ENCODE data around the gene SUSD1. TPM values are rescaled to one million over a fixed set of nuclear protein-coding genes. Genes with fewer than 3 reads are reported as not detected.

Gene SUSD1
- total RNA-seq, 2 donors from 2014 or later: 13.1 to 24.0 TPM

DNA sequence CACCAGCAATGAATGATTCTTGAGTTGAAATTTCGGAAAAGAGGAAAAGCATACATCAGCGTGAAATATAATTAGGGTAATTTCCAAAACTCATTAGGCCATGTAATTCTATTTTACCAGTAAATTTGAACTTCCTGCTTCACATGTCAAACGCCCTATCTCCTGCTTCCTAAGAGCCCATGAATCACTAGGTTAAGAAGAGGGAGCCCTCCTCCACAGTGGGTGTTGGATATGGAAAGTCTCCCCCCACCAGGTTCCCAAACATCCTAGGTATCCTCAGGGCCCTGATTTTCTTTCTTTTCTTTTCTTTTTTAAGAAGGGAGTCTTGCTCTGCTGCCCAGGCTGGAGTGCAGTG lies 115.2 kb downstream of the SUSD1 start:
- no peaks in the 10 kb centered on the region for H3K27me3 ChIP-seq (replicated peaks; ENCODE audit: insufficient read depth)
- H3K9me3 ChIP-seq: no peaks in the 10 kb centered on the region
- peak overlapping the region in 1 of 2 donors; percentile 69 for H3K27ac ChIP-seq
- TF ChIP-seq, protein P1, sequence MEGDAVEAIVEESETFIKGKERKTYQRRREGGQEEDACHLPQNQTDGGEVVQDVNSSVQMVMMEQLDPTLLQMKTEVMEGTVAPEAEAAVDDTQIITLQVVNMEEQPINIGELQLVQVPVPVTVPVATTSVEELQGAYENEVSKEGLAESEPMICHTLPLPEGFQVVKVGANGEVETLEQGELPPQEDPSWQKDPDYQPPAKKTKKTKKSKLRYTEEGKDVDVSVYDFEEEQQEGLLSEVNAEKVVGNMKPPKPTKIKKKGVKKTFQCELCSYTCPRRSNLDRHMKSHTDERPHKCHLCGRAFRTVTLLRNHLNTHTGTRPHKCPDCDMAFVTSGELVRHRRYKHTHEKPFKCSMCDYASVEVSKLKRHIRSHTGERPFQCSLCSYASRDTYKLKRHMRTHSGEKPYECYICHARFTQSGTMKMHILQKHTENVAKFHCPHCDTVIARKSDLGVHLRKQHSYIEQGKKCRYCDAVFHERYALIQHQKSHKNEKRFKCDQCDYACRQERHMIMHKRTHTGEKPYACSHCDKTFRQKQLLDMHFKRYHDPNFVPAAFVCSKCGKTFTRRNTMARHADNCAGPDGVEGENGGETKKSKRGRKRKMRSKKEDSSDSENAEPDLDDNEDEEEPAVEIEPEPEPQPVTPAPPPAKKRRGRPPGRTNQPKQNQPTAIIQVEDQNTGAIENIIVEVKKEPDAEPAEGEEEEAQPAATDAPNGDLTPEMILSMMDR (IDR thresholded peaks at IDR 0.05): no peak
- DNase-seq (ENCODE audit: low spot score) (no peak), ATAC-seq (ENCODE audit: insufficient number of reproducible peaks, low FRiP score, low read depth) (no peak)
- H3K4me3 ChIP-seq: no peak overlapping the region
- no peaks in the 10 kb centered on the region for H3K36me3 ChIP-seq
- peaks cover 14 to 24% of the 10 kb centered on the region in 2 donors for H3K4me1 ChIP-seq (ENCODE audit: control insufficient read depth in 1 of 2, low read depth in 2 of 2)

DNA sequence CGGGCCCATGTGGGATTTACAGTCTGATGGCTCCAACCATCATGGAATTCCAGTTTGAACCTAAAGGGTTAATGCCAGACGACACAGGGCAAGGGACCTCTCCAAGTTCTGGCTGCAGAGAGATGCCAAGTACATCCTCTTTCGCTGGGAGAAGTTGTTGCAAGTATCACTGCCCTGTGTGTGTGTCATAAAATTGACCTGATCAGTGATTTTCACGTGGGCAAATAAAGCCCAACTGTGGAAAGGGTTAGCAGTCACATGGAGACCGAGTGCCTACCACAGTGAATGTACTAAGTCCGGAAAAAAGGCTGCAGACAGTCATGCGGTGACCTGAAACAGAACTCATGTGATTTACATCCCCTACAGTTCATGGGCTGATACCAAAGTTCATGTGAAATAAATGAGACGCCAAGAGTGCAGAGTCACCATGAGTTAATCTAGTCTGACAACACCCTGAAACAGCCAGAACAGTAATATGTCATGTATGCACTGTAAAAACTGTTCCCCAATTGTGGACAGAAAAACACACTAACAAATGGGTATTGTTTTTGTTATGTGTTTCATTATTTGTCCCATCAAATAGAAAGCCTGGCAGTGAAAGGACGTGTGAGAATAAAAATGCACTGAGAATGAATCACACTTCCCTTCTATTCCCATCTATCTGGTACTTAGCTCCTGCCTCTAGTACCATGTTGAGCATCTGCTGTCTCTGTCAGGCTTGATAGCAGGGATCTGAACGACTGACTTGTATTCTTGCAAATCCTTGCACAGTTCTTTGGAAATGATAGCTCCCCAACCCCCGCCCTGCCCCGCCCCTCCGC lies 115.7 kb downstream of the SUSD1 start:
- Histone ChIP-seq H3K9me3 (no peaks in the 10 kb centered on the region), H3K36me3 (no peaks in the 10 kb centered on the region), H3K4me1 (ENCODE audit: control insufficient read depth in 1 of 2, low read depth in 2 of 2) (peaks cover 14 to 24% of the 10 kb centered on the region in 2 donors), H3K27ac (no peak overlapping the region), H3K4me3 (no peak overlapping the region), H3K27me3 (replicated peaks; ENCODE audit: insufficient read depth) (no peaks in the 10 kb centered on the region)
- ATAC-seq (ENCODE audit: insufficient number of reproducible peaks, low FRiP score, low read depth) (peak; percentile 31), DNase-seq (ENCODE audit: low spot score) (no peak)
- TF ChIP-seq, protein P1 (IDR thresholded peaks at IDR 0.05): no peak

DNA sequence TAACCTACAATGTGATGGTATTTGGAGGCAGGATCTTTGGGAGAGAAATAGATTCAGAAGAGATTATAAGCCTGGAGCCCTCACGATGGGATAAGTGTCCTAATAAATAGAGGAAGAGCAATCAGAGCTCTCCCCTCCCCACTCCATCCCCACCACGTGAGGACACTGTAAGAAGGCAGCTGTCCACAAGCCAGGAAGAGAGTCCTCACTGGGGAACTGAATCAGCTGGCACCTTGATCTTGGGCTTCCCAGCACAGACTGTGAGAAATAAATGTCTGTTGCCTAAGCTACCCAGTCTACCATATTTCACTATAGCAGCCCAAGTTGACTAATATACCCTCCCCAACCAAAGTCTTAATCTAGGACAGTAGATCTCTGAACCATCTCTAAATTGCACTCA lies 118.1 kb downstream of the SUSD1 start:
- Histone ChIP-seq H3K27ac (no peak overlapping the region), H3K27me3 (replicated peaks; ENCODE audit: insufficient read depth) (no peaks in the 10 kb centered on the region), H3K4me3 (no peak overlapping the region), H3K36me3 (no peaks in the 10 kb centered on the region), H3K9me3 (no peaks in the 10 kb centered on the region), H3K4me1 (ENCODE audit: control insufficient read depth in 1 of 2, low read depth in 2 of 2) (peaks cover 12 to 24% of the 10 kb centered on the region in 2 donors)
- DNase-seq (ENCODE audit: low spot score): no peak
- ATAC-seq (ENCODE audit: insufficient number of reproducible peaks, low FRiP score, low read depth): no peak
- TF ChIP-seq, protein P1 (IDR thresholded peaks at IDR 0.05): no peak

DNA sequence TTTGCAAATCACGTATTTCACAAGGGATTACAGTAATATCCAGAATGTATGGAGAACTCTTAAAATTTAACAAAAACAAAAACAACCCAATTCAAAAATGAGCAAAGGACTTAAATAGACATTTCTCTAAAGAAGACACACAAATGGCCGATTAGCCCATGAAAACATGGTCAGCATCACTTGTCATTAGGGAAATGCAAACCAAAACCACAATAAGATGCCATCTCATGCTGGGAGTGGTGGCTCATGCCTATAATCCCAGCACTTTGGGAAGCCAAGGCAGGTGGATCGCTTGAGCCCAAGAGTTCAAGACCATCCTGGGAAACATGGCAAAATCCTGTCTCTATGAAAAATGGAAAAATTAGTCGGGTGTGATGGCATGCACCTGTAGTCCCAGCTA lies 120.2 kb downstream of the SUSD1 start:
- Histone ChIP-seq H3K27me3 (replicated peaks; ENCODE audit: insufficient read depth) (no peaks in the 10 kb centered on the region), H3K4me3 (no peak overlapping the region), H3K36me3 (no peaks in the 10 kb centered on the region), H3K9me3 (no peaks in the 10 kb centered on the region), H3K27ac (no peak overlapping the region), H3K4me1 (ENCODE audit: control insufficient read depth in 1 of 2, low read depth in 2 of 2) (peaks cover 10 to 27% of the 10 kb centered on the region in 2 donors)
- TF ChIP-seq, protein P1 (IDR thresholded peaks at IDR 0.05): no peak
- DNase-seq (ENCODE audit: low spot score) (no peak), ATAC-seq (ENCODE audit: insufficient number of reproducible peaks, low FRiP score, low read depth) (no peak)

DNA sequence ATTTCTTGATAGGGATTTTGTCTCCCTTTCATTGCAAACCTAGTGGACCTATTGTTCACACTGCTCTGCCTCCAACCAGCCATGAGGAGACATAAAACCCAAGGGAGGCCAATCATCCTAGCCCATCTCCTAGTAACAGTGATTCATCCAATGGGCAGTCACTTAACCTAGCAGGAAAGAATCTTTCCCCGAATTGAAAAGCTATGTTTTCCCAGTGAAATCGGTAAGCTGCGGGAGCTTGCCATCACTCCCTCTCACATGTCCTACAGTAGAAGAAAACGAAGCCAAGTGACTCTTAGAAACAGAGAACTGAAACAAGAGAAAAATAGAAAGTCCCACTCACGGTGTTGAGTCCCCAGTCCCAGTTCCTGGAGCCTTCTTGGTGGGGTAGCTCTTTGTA lies 123.3 kb downstream of the SUSD1 start:
- DNase-seq (ENCODE audit: low spot score) (no peak), ATAC-seq (ENCODE audit: insufficient number of reproducible peaks, low FRiP score, low read depth) (no peak)
- TF ChIP-seq, protein P1 (IDR thresholded peaks at IDR 0.05): no peak
- H3K4me1 ChIP-seq (ENCODE audit: control insufficient read depth in 1 of 2, low read depth in 2 of 2): peaks cover 17 to 29% of the 10 kb centered on the region in 2 donors
- no peaks in the 10 kb centered on the region for H3K9me3 ChIP-seq
- no peak overlapping the region for H3K27ac ChIP-seq
- no peaks in the 10 kb centered on the region for H3K27me3 ChIP-seq (replicated peaks; ENCODE audit: insufficient read depth)
- H3K4me3 ChIP-seq: no peak overlapping the region
- no peaks in the 10 kb centered on the region for H3K36me3 ChIP-seq
